B cell (primary cell): Measurements from ENCODE around the gene SNX20. TPM values are rescaled to one million over a fixed set of nuclear protein-coding genes. Genes with fewer than 3 reads are reported as not detected.

ENCODE experiments used
- ATAC-seq: fragments of 200-7000 bp; cut with Tn5 transposase; one replicate; pipeline ENCODE4 v1.10.0; 2021; ENCODE audit warnings: low read depth, mild to moderate bottlenecking, moderate number of reproducible peaks, moderate library complexity
- CTCF ChIA-PET: fragments of 350-600 bp; sonication (Branson Sonifier 250); formaldehyde crosslinking; loops from one replicate; lab custom pipeline; 2021; ENCODE audit warnings: antibody characterized with exemption, inconsistent platforms; lab: Charles Lee
- POLR2A ChIA-PET: fragments of 350-600 bp; sonication (Branson Sonifier 250); formaldehyde crosslinking; loops from one replicate; lab custom pipeline; 2021; ENCODE audit warnings: antibody characterized with exemption; lab: Charles Lee
- DNase-seq: peaks from one replicate; pipeline ENCODE4 v3.0.0; 2013
- H2AFZ ChIP-seq: 2 replicates; pipeline ENCODE4 v1.6.1; 2012; ENCODE audit warnings: mild to moderate bottlenecking, low read depth, low read length; ENCODE audit not compliant: insufficient read depth, poor library complexity, severe bottlenecking
- H3K27ac ChIP-seq, 2 donors: 1 replicate in 1 of 2; 2 replicates in 1 of 2; pipeline ENCODE4 v1.5.1; 2012 to 2013; ENCODE audit warnings: low read length in 2 of 2, mild to moderate bottlenecking in 2 of 2, moderate library complexity in 1 of 2
- H3K27me3 ChIP-seq, 4 experiments: fragments of 200-600 bp in 1 of 4; sonication (generic) in 1 of 4; replicated peaks in 1 of 4; 1 replicate in 2 of 4; 2 replicates in 2 of 4; pipeline versions ENCODE4 v1.6.1 to v1.7.0; 2013 to 2016; ENCODE audit warnings: low read length in 3 of 4, mild to moderate bottlenecking in 2 of 4, mixed read lengths in 1 of 4, moderate library complexity in 1 of 4; ENCODE audit not compliant: insufficient read depth in 4 of 4, control insufficient read depth in 3 of 4; ENCODE audit errors: control extremely low read depth in 1 of 4
- H3K36me3 ChIP-seq, 2 experiments: replicated peaks in 1 of 2; 1 replicate in 1 of 2; 2 replicates in 1 of 2; pipeline versions ENCODE4 v1.6.1 to v1.7.1; 2013; ENCODE audit warnings: low read length in 1 of 2; ENCODE audit not compliant: insufficient read depth in 2 of 2, control insufficient read depth in 1 of 2; ENCODE audit errors: control extremely low read depth in 1 of 2, extremely low read depth in 1 of 2
- H3K4me1 ChIP-seq, 2 donors: fragments of 200-600 bp in 1 of 2; sonication (generic) in 1 of 2; 1 replicate in 1 of 2; 2 replicates in 1 of 2; pipeline versions ENCODE4 v1.5.1 to v1.6.1; 2013 to 2017; ENCODE audit warnings: low read length in 2 of 2; ENCODE audit not compliant: control insufficient read depth in 2 of 2, insufficient read depth in 2 of 2
- H3K4me2 ChIP-seq: replicated peaks from 2 replicates; pipeline ENCODE3; 2012; ENCODE audit warnings: mild to moderate bottlenecking, low read depth, low read length; ENCODE audit not compliant: poor library complexity, severe bottlenecking
- H3K4me3 ChIP-seq, 5 experiments: fragments of 200-600 bp in 1 of 5; sonication (generic) in 1 of 5; 1 replicate in 3 of 5; 2 replicates in 2 of 5; pipeline versions ENCODE4 v1.5.1 to v1.7.0; 2011 to 2016; ENCODE audit warnings: low read length in 4 of 5, mild to moderate bottlenecking in 4 of 5, low read depth in 2 of 5, control low read depth in 1 of 5, moderate library complexity in 1 of 5; ENCODE audit not compliant: insufficient read depth in 1 of 5; ENCODE audit errors: control extremely low read depth in 1 of 5, extremely low read depth in 1 of 5
- H3K79me2 ChIP-seq: fragments of 200-600 bp; sonication (generic); one replicate; pipeline ENCODE4 v1.6.0; 2016; ENCODE audit warnings: low read length; ENCODE audit not compliant: control insufficient read depth, insufficient read depth
- H3K9ac ChIP-seq: fragments of 200-600 bp; sonication (generic); 2 replicates; pipeline ENCODE4 v1.6.1; 2017; ENCODE audit warnings: mild to moderate bottlenecking, low read length, moderate library complexity
- H3K9me3 ChIP-seq, 3 donors: one replicate each; pipeline versions ENCODE4 v1.6.1 to v1.7.1; 2013; ENCODE audit warnings: low read length in 2 of 3; ENCODE audit not compliant: control insufficient read depth in 2 of 3, insufficient read depth in 1 of 3; ENCODE audit errors: control extremely low read depth in 1 of 3
- H4K20me1 ChIP-seq: 2 replicates; pipeline ENCODE4 v1.6.0; 2012; ENCODE audit warnings: mild to moderate bottlenecking, low read length; ENCODE audit not compliant: insufficient read depth, control insufficient read depth, poor library complexity, severe bottlenecking
- H3K27ac Mint-ChIP-seq: one replicate; pipeline ENCODE4 v1.8.0; 2021; ENCODE audit warnings: mixed read lengths
- H3K27me3 Mint-ChIP-seq: one replicate; pipeline ENCODE4 v1.8.0; 2021; ENCODE audit warnings: mixed read lengths
- H3K4me1 Mint-ChIP-seq: one replicate; pipeline ENCODE4 v1.8.0; 2021; ENCODE audit warnings: mixed read lengths
- H3K4me3 Mint-ChIP-seq: one replicate; pipeline ENCODE4 v1.8.0; 2021; ENCODE audit warnings: mixed read lengths
- H3K9me3 Mint-ChIP-seq: one replicate; pipeline ENCODE4 v1.8.0; 2022; ENCODE audit warnings: mixed read lengths; ENCODE audit not compliant: insufficient read depth
- EZH2 ChIP-seq: IDR thresholded peaks from 2 replicates; pipeline ENCODE4 v1.6.1; 2012; ENCODE audit warnings: borderline replicate concordance, low read depth, mild to moderate bottlenecking, moderate library complexity, low read length; ENCODE audit not compliant: insufficient read depth, poor library complexity, severe bottlenecking
- WGBS: methylation state at CpG from one replicate; pipeline ENCODE4 v1.1.5; 2013; ENCODE audit warnings: missing lambda C conversion rate; ENCODE audit not compliant: insufficient coverage; 5-methylcytosine and 5-hydroxymethylcytosine counted together
- intact Hi-C: fragments of 100-400 bp; cut with micrococcal nuclease; formaldehyde crosslinking; loops from one replicate; pipeline ENCODE4 v1.10.0; 2022
- polyA plus RNA-seq: library from polyadenylated mRNA; depleted of rRNA; stranded (reverse); fragments of >200 nt; gene quantifications from 2 replicates; pipeline ENCODE4 v1.2.3, GENCODE V29; 2012
- total RNA-seq, 2 donors: library from RNA; stranded (reverse); fragments of 120-200 nt in 1 of 2; gene quantifications; 1 replicate in 1 of 2; 2 replicates in 1 of 2; pipeline versions ENCODE4 v1.2.3 to v1.2.4, GENCODE V29; 2013 to 2022
- TF ChIP-seq, protein P1 (sequence below): fragments of 200-600 bp; IDR thresholded peaks from one replicate; pipeline ENCODE4 v1.8.0; 2022; ENCODE audit warnings: antibody characterized with exemption, mild to moderate bottlenecking

The SNX20 gene
- total and polyA plus RNA-seq, 2 donors (not counting 1 experiment from before 2014, with no cell fraction given), result 34.7 to 43.0 TPM

DNA sequence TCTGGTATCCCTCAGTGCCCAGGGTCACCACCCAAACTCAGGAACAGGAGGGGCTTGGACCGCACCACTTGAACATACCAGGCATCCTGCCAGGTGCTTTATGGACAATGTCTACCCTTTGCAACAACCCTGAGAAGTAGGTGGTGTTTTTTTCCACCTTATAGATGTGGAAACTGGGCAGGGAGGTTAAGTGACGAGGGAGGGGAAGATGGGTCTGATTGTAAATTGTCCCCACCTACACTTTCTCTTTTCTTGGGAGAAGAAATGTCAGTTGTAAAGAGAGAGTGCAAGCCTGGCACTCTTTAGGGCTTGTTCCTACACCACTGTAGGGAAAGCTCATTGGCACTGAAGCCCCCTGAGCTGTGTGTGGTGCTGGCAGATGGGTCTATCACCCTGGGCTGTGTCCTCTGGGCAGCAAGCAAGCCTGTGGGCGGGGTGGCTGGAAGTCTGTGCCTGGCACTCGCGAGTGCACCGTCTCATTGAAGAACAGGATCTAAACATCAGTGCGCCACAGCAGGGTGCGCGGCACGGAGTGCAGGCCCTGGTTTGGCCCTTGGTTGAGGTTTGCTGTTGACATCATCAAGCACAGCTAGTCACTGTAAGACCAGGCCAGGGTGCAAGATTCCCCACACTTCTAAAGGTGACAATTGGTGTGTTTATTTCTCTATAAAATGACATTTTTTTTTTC lies 27.4 kb upstream of the SNX20 start:
- H3K4me2 ChIP-seq, result no peak overlapping the region
- H3K9ac ChIP-seq, result no peak overlapping the region
- H3K27me3 ChIP-seq, result no peaks in the 10 kb centered on the region
- H4K20me1 ChIP-seq, result no peaks in the 10 kb centered on the region
- H3K9me3 Mint-ChIP-seq, result peaks cover 6% of the 10 kb centered on the region
- no peak overlapping the region for H3K4me3 ChIP-seq
- H3K27ac ChIP-seq, result no peak overlapping the region
- no peaks in the 10 kb centered on the region for H3K36me3 ChIP-seq
- H3K27ac Mint-ChIP-seq, result peak overlapping the region; percentile 81
- ChIA-PET CTCF (interaction anchor here (1.1 to 2.1 kb wide), 2 partner anchors 43 to 98 kb away, joined by 3 to 7 read pairs; no protein-coding TSS in a partner anchor), POLR2A (no interaction called here)
- no peak overlapping the region for H3K4me3 Mint-ChIP-seq
- no peaks in the 10 kb centered on the region for H3K79me2 ChIP-seq
- WGBS, result 94% methylated on average over 8 of the region's 10 CpGs
- DNase-seq (no peak), ATAC-seq (no peak)
- peaks cover 1 to 21% (median 13%) of the 10 kb centered on the region in 3 donors for H3K9me3 ChIP-seq
- peaks cover 14 to 23% of the 10 kb centered on the region in 2 donors for H3K4me1 ChIP-seq
- no peaks in the 10 kb centered on the region for H3K27me3 Mint-ChIP-seq
- intact Hi-C loops, result no loop called here
- peaks cover 18% of the 10 kb centered on the region for H3K4me1 Mint-ChIP-seq
- TF ChIP-seq, protein P1, sequence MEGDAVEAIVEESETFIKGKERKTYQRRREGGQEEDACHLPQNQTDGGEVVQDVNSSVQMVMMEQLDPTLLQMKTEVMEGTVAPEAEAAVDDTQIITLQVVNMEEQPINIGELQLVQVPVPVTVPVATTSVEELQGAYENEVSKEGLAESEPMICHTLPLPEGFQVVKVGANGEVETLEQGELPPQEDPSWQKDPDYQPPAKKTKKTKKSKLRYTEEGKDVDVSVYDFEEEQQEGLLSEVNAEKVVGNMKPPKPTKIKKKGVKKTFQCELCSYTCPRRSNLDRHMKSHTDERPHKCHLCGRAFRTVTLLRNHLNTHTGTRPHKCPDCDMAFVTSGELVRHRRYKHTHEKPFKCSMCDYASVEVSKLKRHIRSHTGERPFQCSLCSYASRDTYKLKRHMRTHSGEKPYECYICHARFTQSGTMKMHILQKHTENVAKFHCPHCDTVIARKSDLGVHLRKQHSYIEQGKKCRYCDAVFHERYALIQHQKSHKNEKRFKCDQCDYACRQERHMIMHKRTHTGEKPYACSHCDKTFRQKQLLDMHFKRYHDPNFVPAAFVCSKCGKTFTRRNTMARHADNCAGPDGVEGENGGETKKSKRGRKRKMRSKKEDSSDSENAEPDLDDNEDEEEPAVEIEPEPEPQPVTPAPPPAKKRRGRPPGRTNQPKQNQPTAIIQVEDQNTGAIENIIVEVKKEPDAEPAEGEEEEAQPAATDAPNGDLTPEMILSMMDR, result no peak
- TF ChIP-seq EZH2, result no peak
- H2AFZ ChIP-seq, result no peak overlapping the region

DNA sequence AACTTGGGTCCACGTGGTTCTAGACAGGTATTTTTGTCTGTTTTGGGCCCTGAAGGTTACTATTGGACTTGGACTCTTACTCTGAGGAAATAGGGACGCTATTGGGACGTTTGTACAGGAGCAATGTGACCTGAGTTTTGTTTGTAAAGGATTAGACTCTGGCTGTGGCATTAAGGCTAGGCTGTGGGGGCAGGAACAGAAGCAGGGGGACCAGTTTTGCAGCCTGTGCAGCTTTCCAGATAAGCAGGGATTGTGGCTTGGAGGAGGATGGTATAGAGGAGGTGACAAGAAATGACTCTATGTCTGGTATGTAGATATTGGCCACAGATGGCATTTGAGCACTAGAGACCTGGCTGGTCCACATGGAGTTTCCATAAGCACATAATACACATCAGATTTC lies 25.1 kb upstream of the SNX20 start:
- DNase-seq, result no peak
- ChIA-PET CTCF (no interaction called here), POLR2A (no interaction called here)
- H3K27ac Mint-ChIP-seq, result no peak overlapping the region
- Histone ChIP-seq H3K9ac (no peak overlapping the region), H3K79me2 (no peaks in the 10 kb centered on the region), H4K20me1 (no peaks in the 10 kb centered on the region), H3K27me3 (no peaks in the 10 kb centered on the region), H3K27ac (no peak overlapping the region), H2AFZ (no peak overlapping the region), H3K36me3 (no peaks in the 10 kb centered on the region), H3K4me3 (no peak overlapping the region), H3K4me1 (peaks cover 14 to 23% of the 10 kb centered on the region in 2 donors), H3K9me3 (peaks cover 1 to 21% (median 16%) of the 10 kb centered on the region in 3 donors), H3K4me2 (no peak overlapping the region)
- ATAC-seq, result no peak
- H3K4me3 Mint-ChIP-seq, result no peak overlapping the region
- TF ChIP-seq EZH2, result no peak
- TF ChIP-seq, protein P1, result no peak
- H3K4me1 Mint-ChIP-seq, result peaks cover 18% of the 10 kb centered on the region
- 68% methylated on average over 3 of the region's 3 CpGs for WGBS
- H3K9me3 Mint-ChIP-seq, result peaks cover 6% of the 10 kb centered on the region
- intact Hi-C loops, result no loop called here
- H3K27me3 Mint-ChIP-seq, result no peaks in the 10 kb centered on the region
